GM21528 (cell line): ENCODE measurements around the gene EEF1G.

Experiments
- ATAC-seq: cut with Tn5 transposase; IDR thresholded peaks from one replicate; pipeline ENCODE4 v1.9.1; 2021; ENCODE audit warnings: mild to moderate bottlenecking, moderate library complexity; ENCODE audit not compliant: unreplicated experiment, low FRiP score

EEF1G gene

DNA sequence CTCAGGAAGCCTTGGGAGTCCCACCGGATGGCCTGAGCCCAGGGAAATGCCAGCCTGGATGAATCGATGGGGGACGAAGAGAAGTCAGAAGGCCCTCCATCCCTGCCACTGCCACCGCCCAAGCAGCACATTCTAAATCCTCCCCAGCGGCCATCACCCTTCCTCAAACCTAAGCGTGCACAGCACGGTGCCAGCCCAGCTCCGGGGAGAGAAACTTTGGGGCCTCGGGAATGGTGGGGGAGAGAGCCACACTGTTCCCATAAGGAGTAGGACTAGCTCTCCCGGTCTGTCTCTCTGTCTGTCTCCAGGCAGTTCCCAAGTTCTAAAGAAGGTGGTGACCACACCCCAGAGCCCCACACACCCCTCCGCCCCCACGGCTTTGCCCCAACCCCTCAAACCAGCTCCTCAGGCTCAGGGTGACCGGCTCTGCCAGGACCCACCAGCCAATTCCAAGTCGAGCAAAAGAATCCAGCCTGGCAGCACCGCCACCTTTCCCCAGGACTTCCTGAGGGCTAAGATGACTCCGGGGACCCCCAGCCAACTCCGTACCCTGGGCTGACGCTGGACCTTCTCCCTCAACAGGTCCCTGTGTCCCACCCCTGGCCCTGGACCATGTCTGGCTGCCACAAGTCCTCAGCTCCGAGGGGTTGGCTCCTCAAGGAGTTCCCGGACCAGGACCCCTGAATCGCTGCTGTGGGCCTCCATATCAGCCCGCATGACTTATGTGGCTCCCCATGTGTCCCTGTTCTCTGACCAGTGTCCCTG is 29.8 kb downstream of the EEF1G start:
- ATAC-seq: no peak

DNA sequence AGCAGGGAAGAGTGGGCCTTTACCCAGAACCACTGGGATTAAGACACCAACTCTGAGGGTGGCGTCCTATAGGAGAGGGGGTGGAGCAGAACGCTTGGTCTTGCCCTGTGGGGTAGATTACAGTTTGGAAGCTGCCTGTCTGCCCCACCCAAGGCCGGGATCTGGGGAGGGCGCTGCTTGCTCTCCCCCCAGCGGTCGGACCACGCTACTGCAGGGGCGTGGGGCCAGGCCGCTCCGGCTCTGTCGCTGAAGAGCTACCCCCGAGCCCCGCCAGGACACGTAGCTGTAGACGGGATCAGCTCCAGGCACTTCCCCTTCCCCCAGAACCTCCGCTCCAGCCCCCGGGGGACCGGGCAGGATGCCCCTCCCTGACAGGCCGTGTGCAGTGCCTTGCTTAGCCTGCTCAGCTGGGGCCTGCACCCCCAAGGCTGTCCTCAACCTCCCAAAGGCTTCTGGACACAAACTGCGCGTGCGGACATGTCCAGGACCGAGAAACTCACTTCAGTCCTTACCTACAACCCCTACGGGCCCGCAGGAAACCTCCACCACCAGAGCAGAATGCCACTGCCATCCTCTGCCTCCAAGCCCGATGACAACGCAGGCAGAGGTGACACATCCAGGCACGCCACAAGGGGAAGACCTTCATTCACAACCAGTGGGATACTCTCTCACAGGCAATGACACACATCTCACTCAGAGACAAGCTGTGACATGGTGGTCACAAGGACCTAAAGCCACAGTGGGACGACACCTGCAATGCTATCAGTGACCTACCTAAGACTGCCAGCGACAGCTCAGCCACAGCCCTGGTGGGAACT is 30.7 kb downstream of the EEF1G start:
- ATAC-seq: no peak

DNA sequence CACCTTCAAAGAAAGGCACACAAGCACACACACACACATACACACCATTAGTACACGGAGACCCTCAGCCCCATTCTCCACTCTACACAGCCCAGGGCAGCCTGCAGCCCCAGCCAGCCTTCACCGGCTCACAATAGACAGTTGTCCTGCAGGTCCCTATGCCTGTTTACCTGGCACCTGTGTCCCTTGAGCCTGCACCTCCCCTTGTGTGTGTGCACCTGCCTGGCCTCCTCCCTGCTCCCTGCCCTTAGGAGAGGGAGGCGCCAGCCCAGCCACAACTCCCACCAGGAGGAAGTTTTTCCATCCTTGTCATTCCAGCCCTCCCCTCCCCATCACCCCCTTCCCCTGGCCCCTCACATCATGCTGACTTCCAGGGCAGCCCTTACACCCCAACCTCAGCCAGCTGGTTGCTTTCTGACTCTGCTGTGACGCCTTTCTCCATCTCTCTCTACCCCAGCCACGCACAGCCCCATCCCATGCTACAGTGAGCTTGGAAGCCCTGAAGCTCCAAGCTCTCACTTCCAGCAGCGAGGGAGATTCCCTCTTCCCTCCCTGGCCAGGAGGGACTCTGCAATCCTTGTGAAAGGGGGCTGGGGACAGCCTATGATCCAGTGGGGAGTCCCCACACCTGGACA is 31.5 kb downstream of the EEF1G start:
- no peak for ATAC-seq

DNA sequence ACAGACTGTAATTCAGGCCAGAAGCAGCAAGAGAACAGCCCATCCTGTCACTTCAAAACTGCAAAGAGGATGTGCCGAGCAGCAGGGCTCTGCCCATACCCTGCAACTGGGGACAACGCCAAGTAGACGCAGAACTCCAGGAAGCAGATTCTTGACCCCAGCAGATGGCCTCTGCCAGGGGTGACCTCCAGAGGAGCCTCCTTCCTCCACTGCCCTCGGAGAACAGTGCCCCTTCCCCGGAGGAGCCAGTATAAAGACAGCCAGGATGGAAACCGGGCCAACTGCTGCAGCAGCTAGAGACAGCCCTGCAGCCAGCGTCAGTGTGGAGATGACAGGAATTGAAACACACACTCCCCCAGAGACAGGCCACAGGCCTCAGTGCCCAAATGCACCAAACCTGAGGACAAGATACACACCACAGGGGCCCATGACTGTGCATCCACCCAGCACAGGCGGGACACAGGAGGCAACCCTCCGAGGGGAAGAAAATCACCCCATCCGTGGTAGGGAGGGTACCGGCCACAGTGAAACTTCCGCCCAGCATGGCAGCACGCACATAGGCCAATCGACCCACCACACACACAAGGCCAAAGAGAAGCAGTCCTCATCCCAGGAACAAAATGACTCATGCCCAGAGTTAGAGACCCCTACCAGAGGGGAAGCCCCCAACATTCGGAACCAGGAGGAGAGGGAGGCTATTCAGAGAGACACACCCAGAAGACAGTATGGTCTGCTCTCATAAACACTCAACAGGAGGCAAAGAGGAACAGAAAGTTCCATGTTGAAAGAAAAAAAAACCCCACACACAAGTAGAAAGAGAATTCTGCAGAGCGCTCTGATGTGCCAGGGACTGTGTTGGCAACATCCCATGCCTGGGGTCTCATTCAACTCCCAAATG is 32.6 kb downstream of the EEF1G start:
- ATAC-seq: peak; percentile 51

DNA sequence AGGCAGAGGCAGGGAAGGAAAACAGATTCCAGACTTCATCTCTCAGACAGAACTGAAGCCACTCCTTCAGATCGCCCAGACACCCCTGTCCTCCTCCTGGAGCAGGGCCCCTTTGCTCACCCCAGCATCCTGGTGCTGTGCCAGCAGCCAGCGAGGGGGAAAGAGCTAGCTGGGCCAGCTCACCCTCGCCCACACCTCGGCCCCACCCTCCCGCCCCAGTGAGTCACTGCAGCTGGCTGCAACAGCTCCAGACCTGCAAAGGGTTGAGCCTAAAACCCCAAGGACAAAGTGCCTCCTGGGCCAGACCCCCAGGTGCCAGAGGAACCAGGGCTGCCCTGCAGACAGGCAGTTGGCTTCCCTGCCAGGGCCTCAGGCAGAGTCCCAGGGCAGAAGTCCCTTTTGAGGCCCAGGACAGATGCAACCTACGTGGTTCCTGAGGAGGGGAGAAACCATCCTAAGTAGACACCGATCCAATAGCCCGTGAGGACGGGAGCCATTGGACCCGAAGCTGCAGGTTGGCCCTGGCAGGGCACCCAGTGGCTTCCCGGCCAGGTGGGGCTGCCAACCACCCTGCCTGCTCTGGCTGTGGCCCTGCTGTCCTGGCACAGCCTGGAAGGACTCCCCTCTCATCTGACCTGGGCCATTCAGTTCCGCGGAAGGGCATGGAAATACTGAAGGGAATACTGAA is 34.3 kb downstream of the EEF1G start:
- no peak for ATAC-seq

DNA sequence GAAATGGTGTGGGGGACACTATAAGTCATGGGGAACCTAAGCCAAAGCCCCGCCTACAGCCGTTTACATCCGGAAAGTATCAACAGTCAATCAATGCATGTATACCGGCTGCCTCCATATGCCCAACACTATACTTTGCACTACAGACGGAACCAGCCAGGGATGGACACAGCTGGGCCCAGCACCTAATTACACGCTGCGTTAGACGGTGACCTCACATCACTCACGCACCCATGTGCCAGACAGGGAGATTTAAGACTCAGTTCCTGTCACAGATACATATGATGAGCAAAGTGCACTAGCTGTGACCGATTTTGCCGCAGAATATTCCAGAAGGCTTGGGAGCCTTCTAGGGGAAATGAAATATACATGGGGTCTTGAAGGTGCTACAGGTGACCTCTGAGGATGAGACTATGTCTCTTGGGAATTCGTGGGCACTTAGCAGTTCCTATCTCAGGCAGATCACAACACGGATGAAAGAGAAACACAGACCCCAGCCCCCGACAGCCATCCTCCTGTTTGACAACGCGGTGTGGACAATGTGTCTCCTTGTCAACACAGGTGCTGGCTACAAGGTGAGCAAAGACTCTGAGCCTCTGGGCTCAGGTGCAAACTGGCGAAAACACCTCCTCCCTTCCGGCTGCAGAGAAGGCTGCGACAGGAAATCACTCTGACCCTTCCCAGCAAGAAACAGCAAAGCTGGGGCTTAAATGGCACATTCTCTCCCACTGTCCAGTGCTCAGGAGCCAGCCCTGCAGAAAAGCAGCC is 35.0 kb downstream of the EEF1G start:
- ATAC-seq: no peak

DNA sequence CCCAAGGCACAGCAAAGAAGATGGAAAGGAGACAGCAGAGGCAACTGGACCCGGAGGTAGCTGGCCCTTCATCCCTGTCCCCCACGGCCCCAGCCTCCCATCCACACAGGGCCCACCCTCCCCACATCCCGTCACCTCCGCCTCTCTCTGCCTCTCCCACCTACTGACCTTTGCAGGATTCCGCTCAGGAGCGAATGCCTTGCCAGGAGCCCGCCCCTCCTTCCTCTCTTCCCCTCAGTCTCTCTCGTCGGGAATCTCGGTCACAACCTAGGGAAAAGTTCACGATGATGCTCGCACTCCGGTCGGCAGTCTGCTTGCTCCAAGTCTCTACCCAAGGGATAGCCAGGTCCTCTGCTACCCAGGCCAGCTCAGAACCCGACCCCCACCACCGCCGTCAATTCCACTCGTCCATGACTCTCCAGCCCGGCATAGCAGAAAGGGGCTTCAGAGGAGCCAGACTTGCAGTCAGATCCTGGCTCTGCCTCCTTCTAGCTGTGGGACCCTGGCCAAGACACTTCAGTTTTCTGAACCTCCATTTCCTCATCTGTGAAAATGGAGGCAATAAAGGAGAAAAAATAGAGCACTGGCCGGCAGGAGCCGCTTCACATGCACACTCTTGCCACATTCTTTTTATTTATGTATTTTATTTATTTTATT is 37.3 kb downstream of the EEF1G start:
- ATAC-seq: no peak

DNA sequence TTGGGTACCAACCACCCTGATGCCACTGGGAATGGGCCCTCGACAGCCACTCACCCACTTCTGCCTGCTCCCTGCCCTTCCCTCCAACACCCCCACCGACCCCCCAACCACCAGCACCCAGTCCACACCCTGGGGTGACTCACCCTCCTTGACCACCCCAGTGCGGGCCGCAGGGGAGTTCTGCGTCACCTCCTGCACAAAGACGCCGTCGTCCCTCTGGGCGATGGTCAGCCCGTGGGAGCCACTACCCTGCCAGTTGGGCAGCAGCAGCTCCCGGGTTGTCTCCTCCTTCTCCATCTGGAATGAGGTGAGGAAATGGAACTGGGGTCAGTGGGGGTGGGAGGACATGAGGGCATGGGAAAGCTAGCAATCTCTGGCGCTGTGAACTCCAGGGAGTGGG is 37.9 kb downstream of the EEF1G start:
- ATAC-seq: no peak

DNA sequence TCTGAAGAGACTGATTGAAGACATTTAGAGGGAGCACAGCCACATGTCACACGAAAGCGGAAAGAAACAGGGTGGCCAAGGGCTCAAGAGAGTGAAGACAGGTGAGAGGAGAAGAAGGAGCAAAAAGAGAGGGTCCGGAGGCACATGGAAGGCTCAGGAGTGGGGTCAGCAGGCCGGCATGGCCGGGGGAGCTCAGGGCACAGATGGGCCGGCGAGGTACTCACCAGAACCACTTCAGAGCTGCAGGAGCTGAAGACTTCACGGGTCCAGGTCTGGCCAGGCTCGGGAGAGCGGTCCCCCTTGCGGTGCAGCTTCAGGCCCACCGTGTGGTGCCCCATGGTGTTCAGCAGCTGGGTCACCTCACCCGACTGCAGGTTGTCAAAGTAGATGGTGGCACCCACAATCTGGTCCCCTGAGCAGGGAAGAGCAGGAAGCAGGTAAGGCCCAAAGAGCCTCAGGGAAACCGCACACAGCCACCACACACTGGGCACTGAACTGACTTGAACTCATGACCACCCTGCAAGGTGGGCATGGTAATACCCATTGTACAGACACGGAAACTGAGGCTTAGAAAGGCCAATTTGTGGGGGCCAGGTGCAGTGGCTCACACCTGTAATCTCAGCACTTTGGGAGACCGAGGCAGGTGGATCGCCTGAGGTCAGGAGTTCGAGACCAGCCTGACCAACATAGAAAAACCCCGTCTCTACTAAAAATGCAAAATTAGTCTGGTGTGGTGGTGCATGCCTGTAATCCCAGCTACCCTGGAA is 38.7 kb downstream of the EEF1G start:
- ATAC-seq: no peak

DNA sequence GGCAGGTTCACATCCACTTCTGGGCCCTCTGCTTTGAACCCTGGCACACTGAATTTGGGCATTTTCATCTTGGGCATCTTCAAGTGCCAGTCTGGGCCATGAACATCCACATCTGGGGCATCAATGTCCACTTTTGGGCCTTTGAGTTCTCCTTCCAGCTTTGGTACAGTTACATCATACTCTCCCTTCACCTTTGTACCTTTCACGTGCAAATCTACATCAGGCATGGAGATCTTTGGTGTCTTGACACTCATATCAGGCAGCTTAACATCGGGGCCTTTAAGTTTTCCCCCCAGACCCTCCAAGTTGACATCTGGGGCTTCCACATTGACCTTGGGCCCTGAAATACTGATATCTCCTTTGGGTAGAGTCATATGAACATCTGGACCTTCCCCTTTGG is 41.6 kb downstream of the EEF1G start:
- ATAC-seq: no peak

DNA sequence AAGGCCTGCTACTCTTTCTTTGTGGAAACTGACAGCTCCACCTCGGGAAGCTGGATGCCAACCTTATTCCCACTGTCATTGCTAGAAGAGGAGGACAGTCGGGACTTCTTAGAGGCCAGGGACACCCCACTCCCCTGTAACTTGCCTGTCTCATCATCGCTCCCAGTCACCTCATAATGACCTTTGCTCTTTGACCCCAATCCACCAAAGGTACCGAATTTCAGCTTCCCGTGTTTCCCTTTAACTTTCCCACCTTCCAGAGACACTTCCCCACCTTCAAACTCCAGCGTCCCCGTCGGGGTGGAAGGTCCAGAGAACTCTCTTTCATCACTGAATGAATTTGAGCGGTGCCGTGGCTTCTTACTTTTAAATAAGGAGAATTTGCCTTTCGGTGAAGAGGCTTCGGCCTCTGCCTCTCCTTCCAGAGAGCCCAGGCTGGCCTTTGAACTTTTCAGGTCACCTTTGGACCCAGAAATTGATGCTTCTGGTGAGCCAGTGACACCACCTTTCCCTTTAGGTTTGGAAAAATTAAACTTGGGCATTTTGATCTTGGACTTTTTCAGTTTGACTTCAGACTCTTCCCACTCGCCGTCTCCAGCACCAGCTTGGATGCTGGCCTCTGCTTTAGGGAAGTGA is 56.8 kb downstream of the EEF1G start:
- no peak for ATAC-seq

DNA sequence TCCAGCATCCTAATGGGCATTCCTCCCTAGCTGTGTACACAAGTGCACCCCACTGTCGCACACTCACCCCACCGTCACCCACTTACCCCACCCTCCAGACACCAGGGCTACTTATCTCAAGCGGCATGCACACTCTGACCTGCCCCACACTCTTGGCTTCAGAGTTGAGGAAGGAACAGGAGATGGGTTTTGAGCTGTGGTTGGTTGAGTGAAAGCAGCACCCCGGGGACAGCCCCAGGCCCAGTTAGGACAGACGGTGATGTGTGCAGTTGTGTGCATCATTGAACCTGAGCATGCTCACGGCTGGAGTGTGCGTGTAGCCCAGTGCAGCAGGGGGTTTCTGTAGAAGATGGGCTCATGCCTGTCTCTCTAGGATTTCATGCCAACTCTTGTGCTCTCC is 59.5 kb downstream of the EEF1G start:
- no peak for ATAC-seq

DNA sequence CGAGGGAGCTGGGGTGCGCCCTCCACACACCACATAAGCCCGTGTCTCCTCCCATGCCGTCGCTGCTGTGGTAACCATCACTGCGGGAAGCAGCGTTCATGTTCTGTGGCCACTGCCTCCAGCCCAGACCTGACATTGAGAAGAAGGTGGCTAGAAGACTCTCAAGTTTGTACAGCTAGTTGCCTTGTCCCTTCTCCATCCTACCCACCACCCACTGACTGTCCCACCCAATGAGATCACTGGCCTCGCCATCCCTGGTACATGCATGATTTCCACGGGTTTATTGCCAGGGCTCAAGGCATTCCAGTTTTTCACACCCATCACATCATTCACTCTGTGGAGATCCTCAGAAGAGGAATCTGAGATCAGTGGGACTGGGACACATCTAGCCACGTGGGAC is 60.1 kb downstream of the EEF1G start:
- ATAC-seq: no peak

DNA sequence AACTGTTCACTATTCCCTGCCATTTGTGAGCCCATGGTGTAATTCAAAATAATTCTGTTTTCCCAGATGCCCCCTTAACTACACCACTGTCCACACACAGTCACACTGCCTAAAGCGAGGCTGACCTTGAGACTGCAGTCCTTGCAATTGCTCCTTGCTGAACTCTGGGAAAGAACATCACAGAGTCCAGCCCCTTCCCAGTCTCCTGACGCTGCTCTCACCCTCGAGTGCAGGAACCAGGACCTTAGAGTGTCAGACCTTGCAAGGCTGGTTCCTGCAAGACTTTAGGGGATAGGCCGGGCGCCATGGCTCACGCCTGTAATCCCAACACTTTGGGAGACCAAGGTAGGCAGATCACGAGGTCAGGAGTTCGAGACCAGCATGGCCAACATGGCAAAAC is 60.7 kb downstream of the EEF1G start:
- no peak for ATAC-seq
